ENCODE results near the gene TBC1D16. TPM values are rescaled to one million over a fixed set of nuclear protein-coding genes. Genes with fewer than 3 reads are reported as not detected.

TBC1D16 gene
- total RNA-seq, 1 experiment from 2014 or later: 96.1 TPM

DNA sequence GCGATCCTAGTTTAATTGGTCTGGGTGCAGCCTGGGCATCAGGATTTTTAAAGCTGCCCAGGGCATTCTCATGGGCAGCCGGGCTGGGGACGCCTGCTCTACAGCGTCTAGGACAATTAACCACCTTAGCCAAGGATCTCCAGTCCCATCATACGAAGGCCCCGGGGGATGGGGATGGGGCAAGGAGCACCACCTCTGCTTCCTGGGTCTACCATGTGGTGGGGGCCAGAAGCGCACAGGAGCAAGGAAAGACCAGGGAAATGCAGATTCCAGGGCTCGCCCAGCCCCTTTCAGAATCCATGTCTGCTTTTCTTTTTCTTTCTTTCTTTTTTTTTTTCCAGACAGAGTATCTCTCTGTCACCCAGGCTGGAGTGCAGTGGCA is 29.3 kb downstream of the TBC1D16 start:
- Mint-ChIP-seq H3K27ac (peak overlapping the region; percentile 29; the same call in 1 of the 2 replicates), H3K4me3 (peak overlapping the region; percentile 81), H3K27me3 (ENCODE audit: low read depth) (no peaks in the 10 kb centered on the region), H3K9me3 (no peaks in the 10 kb centered on the region), H3K4me1 (peaks cover 8% of the 10 kb centered on the region), H3K36me3 (peaks cover 6% of the 10 kb centered on the region)
- DNase-seq (ENCODE audit: low spot score): no peak
- no peak for ATAC-seq
- TF ChIP-seq TEAD4 (CRISPR knock-in tag; IDR thresholded peaks at IDR 0.05) (no peak), FOXP1 (CRISPR knock-in tag; IDR thresholded peaks at IDR 0.05; ENCODE audit: borderline replicate concordance) (no peak), SP1 (CRISPR knock-in tag; conservative IDR thresholded peaks at IDR 0.05) (no peak), NR1H2 (CRISPR knock-in tag; IDR thresholded peaks at IDR 0.05) (no peak), SMAD4 (CRISPR knock-in tag; IDR thresholded peaks at IDR 0.05) (no peak), SMAD3 (CRISPR knock-in tag; IDR thresholded peaks at IDR 0.05; ENCODE audit: borderline replicate concordance) (no peak), ZNF138 (CRISPR knock-in tag; conservative IDR thresholded peaks at IDR 0.05) (no peak), ZNF416 (CRISPR knock-in tag; IDR thresholded peaks at IDR 0.05) (no peak), CBFB (CRISPR knock-in tag; IDR thresholded peaks at IDR 0.05; ENCODE audit: low read depth) (no peak)
- TF ChIP-seq, protein P1, sequence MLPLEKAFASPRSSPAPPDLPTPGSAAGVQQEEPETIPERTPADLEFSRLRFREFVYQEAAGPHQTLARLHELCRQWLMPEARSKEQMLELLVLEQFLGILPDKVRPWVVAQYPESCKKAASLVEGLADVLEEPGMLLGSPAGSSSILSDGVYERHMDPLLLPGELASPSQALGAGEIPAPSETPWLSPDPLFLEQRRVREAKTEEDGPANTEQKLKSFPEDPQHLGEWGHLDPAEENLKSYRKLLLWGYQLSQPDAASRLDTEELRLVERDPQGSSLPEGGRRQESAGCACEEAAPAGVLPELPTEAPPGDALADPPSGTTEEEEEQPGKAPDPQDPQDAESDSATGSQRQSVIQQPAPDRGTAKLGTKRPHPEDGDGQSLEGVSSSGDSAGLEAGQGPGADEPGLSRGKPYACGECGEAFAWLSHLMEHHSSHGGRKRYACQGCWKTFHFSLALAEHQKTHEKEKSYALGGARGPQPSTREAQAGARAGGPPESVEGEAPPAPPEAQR (CRISPR knock-in tag; IDR thresholded peaks at IDR 0.05): no peak
- TF ChIP-seq, protein P2, sequence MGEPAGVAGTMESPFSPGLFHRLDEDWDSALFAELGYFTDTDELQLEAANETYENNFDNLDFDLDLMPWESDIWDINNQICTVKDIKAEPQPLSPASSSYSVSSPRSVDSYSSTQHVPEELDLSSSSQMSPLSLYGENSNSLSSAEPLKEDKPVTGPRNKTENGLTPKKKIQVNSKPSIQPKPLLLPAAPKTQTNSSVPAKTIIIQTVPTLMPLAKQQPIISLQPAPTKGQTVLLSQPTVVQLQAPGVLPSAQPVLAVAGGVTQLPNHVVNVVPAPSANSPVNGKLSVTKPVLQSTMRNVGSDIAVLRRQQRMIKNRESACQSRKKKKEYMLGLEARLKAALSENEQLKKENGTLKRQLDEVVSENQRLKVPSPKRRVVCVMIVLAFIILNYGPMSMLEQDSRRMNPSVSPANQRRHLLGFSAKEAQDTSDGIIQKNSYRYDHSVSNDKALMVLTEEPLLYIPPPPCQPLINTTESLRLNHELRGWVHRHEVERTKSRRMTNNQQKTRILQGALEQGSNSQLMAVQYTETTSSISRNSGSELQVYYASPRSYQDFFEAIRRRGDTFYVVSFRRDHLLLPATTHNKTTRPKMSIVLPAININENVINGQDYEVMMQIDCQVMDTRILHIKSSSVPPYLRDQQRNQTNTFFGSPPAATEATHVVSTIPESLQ (CRISPR knock-in tag; IDR thresholded peaks at IDR 0.05): no peak
- TF ChIP-seq, protein P3, sequence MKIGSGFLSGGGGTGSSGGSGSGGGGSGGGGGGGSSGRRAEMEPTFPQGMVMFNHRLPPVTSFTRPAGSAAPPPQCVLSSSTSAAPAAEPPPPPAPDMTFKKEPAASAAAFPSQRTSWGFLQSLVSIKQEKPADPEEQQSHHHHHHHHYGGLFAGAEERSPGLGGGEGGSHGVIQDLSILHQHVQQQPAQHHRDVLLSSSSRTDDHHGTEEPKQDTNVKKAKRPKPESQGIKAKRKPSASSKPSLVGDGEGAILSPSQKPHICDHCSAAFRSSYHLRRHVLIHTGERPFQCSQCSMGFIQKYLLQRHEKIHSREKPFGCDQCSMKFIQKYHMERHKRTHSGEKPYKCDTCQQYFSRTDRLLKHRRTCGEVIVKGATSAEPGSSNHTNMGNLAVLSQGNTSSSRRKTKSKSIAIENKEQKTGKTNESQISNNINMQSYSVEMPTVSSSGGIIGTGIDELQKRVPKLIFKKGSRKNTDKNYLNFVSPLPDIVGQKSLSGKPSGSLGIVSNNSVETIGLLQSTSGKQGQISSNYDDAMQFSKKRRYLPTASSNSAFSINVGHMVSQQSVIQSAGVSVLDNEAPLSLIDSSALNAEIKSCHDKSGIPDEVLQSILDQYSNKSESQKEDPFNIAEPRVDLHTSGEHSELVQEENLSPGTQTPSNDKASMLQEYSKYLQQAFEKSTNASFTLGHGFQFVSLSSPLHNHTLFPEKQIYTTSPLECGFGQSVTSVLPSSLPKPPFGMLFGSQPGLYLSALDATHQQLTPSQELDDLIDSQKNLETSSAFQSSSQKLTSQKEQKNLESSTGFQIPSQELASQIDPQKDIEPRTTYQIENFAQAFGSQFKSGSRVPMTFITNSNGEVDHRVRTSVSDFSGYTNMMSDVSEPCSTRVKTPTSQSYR (CRISPR knock-in tag; IDR thresholded peaks at IDR 0.05): no peak
- TF ChIP-seq, protein P4, sequence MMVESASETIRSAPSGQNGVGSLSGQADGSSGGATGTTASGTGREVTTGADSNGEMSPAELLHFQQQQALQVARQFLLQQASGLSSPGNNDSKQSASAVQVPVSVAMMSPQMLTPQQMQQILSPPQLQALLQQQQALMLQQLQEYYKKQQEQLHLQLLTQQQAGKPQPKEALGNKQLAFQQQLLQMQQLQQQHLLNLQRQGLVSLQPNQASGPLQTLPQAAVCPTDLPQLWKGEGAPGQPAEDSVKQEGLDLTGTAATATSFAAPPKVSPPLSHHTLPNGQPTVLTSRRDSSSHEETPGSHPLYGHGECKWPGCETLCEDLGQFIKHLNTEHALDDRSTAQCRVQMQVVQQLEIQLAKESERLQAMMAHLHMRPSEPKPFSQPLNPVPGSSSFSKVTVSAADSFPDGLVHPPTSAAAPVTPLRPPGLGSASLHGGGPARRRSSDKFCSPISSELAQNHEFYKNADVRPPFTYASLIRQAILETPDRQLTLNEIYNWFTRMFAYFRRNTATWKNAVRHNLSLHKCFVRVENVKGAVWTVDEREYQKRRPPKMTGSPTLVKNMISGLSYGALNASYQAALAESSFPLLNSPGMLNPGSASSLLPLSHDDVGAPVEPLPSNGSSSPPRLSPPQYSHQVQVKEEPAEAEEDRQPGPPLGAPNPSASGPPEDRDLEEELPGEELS (CRISPR knock-in tag; IDR thresholded peaks at IDR 0.05): no peak
- TF ChIP-seq, protein P5, sequence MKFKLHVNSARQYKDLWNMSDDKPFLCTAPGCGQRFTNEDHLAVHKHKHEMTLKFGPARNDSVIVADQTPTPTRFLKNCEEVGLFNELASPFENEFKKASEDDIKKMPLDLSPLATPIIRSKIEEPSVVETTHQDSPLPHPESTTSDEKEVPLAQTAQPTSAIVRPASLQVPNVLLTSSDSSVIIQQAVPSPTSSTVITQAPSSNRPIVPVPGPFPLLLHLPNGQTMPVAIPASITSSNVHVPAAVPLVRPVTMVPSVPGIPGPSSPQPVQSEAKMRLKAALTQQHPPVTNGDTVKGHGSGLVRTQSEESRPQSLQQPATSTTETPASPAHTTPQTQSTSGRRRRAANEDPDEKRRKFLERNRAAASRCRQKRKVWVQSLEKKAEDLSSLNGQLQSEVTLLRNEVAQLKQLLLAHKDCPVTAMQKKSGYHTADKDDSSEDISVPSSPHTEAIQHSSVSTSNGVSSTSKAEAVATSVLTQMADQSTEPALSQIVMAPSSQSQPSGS (CRISPR knock-in tag; IDR thresholded peaks at IDR 0.05; ENCODE audit: borderline replicate concordance, low read depth): no peak
- TF ChIP-seq, protein P6, sequence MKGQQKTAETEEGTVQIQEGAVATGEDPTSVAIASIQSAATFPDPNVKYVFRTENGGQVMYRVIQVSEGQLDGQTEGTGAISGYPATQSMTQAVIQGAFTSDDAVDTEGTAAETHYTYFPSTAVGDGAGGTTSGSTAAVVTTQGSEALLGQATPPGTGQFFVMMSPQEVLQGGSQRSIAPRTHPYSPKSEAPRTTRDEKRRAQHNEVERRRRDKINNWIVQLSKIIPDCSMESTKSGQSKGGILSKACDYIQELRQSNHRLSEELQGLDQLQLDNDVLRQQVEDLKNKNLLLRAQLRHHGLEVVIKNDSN (CRISPR knock-in tag; IDR thresholded peaks at IDR 0.05): no peak
- TF ChIP-seq, protein P7, sequence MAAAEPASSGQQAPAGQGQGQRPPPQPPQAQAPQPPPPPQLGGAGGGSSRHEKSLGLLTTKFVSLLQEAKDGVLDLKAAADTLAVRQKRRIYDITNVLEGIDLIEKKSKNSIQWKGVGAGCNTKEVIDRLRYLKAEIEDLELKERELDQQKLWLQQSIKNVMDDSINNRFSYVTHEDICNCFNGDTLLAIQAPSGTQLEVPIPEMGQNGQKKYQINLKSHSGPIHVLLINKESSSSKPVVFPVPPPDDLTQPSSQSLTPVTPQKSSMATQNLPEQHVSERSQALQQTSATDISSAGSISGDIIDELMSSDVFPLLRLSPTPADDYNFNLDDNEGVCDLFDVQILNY (CRISPR knock-in tag; IDR thresholded peaks at IDR 0.05): no peak
- TF ChIP-seq, protein P8, sequence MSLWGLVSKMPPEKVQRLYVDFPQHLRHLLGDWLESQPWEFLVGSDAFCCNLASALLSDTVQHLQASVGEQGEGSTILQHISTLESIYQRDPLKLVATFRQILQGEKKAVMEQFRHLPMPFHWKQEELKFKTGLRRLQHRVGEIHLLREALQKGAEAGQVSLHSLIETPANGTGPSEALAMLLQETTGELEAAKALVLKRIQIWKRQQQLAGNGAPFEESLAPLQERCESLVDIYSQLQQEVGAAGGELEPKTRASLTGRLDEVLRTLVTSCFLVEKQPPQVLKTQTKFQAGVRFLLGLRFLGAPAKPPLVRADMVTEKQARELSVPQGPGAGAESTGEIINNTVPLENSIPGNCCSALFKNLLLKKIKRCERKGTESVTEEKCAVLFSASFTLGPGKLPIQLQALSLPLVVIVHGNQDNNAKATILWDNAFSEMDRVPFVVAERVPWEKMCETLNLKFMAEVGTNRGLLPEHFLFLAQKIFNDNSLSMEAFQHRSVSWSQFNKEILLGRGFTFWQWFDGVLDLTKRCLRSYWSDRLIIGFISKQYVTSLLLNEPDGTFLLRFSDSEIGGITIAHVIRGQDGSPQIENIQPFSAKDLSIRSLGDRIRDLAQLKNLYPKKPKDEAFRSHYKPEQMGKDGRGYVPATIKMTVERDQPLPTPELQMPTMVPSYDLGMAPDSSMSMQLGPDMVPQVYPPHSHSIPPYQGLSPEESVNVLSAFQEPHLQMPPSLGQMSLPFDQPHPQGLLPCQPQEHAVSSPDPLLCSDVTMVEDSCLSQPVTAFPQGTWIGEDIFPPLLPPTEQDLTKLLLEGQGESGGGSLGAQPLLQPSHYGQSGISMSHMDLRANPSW (CRISPR knock-in tag; conservative IDR thresholded peaks at IDR 0.05; ENCODE audit: low read depth): no peak
- TF ChIP-seq, protein P9, sequence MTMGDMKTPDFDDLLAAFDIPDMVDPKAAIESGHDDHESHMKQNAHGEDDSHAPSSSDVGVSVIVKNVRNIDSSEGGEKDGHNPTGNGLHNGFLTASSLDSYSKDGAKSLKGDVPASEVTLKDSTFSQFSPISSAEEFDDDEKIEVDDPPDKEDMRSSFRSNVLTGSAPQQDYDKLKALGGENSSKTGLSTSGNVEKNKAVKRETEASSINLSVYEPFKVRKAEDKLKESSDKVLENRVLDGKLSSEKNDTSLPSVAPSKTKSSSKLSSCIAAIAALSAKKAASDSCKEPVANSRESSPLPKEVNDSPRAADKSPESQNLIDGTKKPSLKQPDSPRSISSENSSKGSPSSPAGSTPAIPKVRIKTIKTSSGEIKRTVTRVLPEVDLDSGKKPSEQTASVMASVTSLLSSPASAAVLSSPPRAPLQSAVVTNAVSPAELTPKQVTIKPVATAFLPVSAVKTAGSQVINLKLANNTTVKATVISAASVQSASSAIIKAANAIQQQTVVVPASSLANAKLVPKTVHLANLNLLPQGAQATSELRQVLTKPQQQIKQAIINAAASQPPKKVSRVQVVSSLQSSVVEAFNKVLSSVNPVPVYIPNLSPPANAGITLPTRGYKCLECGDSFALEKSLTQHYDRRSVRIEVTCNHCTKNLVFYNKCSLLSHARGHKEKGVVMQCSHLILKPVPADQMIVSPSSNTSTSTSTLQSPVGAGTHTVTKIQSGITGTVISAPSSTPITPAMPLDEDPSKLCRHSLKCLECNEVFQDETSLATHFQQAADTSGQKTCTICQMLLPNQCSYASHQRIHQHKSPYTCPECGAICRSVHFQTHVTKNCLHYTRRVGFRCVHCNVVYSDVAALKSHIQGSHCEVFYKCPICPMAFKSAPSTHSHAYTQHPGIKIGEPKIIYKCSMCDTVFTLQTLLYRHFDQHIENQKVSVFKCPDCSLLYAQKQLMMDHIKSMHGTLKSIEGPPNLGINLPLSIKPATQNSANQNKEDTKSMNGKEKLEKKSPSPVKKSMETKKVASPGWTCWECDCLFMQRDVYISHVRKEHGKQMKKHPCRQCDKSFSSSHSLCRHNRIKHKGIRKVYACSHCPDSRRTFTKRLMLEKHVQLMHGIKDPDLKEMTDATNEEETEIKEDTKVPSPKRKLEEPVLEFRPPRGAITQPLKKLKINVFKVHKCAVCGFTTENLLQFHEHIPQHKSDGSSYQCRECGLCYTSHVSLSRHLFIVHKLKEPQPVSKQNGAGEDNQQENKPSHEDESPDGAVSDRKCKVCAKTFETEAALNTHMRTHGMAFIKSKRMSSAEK (CRISPR knock-in tag; IDR thresholded peaks at IDR 0.05; ENCODE audit: borderline replicate concordance): no peak
- CTCF ChIA-PET: interaction anchor here (0.6 to 4.2 kb wide), 18 partner anchors 8 to 713 kb away, joined by 3 to 42 read pairs (median 4); partner anchors contain the start of gene GAA
- POLR2A ChIA-PET: interaction anchor here (0.6 kb wide), 1 partner anchor 1218 kb away, joined by 4 read pairs; no protein-coding TSS in a partner anchor
